HepG2 (cell line): ENCODE measurements around the gene DNAH9. TPM values are rescaled to one million over a fixed set of nuclear protein-coding genes. Genes with fewer than 3 reads are reported as not detected.

Source experiments
- ATAC-seq: fragments of 200-7000 bp; cut with Tn5 transposase; 3 replicates; pipeline ENCODE4 v1.9.1; 2020; ENCODE audit warnings: mild to moderate bottlenecking, moderate library complexity
- BruUV-seq: library from RNA; stranded (reverse); fragments of 400-500 nt; replicated peaks from 2 replicates; lab custom pipeline; 2021; lab: Mats Ljungman, UMichigan
- CTCF ChIA-PET: fragments of 300-600 bp; formaldehyde crosslinking; extraction: SDS; loops from one replicate; lab custom pipeline; 2021; ENCODE audit warnings: low total read pairs, inconsistent platforms, low intra/inter-chr PET ratio; lab: Yijun Ruan, JAX
- POLR2A ChIA-PET: fragments of 350-600 bp; sonication (Branson Sonifier 250); formaldehyde crosslinking; loops from one replicate; lab custom pipeline; 2020; ENCODE audit warnings: antibody characterized with exemption, inconsistent platforms; lab: Yijun Ruan, JAX
- DNase-seq: peaks from one replicate; pipeline ENCODE4 v3.0.0-alpha.2; 2015; ENCODE audit warnings: low spot score
- FAIRE-seq: peaks from 3 replicates; lab custom pipeline; 2011; peaks lifted over from hg19 to GRCh38; lab: Jason Lieb, UNC
- H2AFZ ChIP-seq: one replicate; pipeline ENCODE4 v1.6.1; 2011; ENCODE audit warnings: low read length, inconsistent platforms
- H3K27ac ChIP-seq: fragments of 300-600 bp; 3 replicates; pipeline ENCODE4 v1.8.0; 2011; ENCODE audit warnings: mixed run types, mild to moderate bottlenecking, mixed read lengths, low read length, inconsistent platforms; ENCODE audit not compliant: insufficient read depth; ENCODE audit errors: extremely low read length
- H3K27me3 ChIP-seq, 2 experiments: fragments of 200-600 bp in 1 of 2; 2 replicates in 1 of 2; 3 replicates in 1 of 2; pipeline versions ENCODE4 v1.6.0 to v1.8.0; 2011; ENCODE audit warnings: low read length in 2 of 2, mild to moderate bottlenecking in 2 of 2, moderate library complexity in 2 of 2, inconsistent platforms in 1 of 2; ENCODE audit not compliant: insufficient read depth in 2 of 2, control insufficient read depth in 1 of 2
- H3K36me3 ChIP-seq, 2 experiments: fragments of 200-600 bp in 1 of 2; replicated peaks in 1 of 2; 2 replicates in 1 of 2; 3 replicates in 1 of 2; pipeline versions ENCODE4 v1.5.1 to v1.8.0; 2011; ENCODE audit warnings: low read length in 2 of 2, inconsistent platforms in 1 of 2; ENCODE audit not compliant: insufficient read depth in 2 of 2, control insufficient read depth in 1 of 2
- H3K4me1 ChIP-seq: 2 replicates; pipeline ENCODE4 v1.5.1; 2012; ENCODE audit warnings: low read length, inconsistent platforms; ENCODE audit not compliant: insufficient read depth
- H3K4me2 ChIP-seq: 2 replicates; pipeline ENCODE4 v1.6.0; 2011; ENCODE audit warnings: low read depth, low read length, inconsistent platforms
- H3K4me3 ChIP-seq, 3 experiments: fragments of 200-600 bp in 1 of 3; sonication (generic), shearing (Covaris generic) in 1 of 3; replicated peaks in 1 of 3; 2 replicates each; pipeline ENCODE4 v1.5.1; 2011 to 2016; ENCODE audit warnings: low read length in 3 of 3, inconsistent platforms in 2 of 3, low read depth in 2 of 3, mild to moderate bottlenecking in 2 of 3, control low read depth in 1 of 3, mixed read lengths in 1 of 3; ENCODE audit not compliant: insufficient read depth in 1 of 3
- H3K79me2 ChIP-seq: one replicate; pipeline ENCODE4 v1.6.1; 2011; ENCODE audit warnings: low read length, inconsistent platforms; ENCODE audit not compliant: insufficient read depth
- H3K9ac ChIP-seq: 2 replicates; pipeline ENCODE4 v1.6.0; 2011; ENCODE audit warnings: mild to moderate bottlenecking, low read depth, low read length, inconsistent platforms; ENCODE audit not compliant: insufficient read depth
- H3K9me3 ChIP-seq: 2 replicates; pipeline ENCODE4 v1.5.1; 2012; ENCODE audit warnings: mild to moderate bottlenecking, low read length
- H4K20me1 ChIP-seq: 2 replicates; pipeline ENCODE4 v1.6.0; 2011; ENCODE audit warnings: inconsistent platforms, mild to moderate bottlenecking, low read length, moderate library complexity; ENCODE audit not compliant: insufficient read depth
- AHR ChIP-seq: IDR thresholded peaks from 2 replicates; pipeline ENCODE4 v1.6.1; 2018; ENCODE audit warnings: missing genetic modification reagents, missing compliant biosample characterization
- ARNTL ChIP-seq: sonication (generic); formaldehyde crosslinking; IDR thresholded peaks from 2 replicates; pipeline ENCODE4 v1.4.0; 2020; ENCODE audit warnings: mild to moderate bottlenecking, missing genetic modification reagents
- BCLAF1 ChIP-seq: fragments of 450-650 bp; IDR thresholded peaks from 2 replicates; pipeline ENCODE4 v1.6.1; 2017; ENCODE audit warnings: mild to moderate bottlenecking
- ETV5 ChIP-seq: IDR thresholded peaks from 2 replicates; pipeline ENCODE4 v1.6.1; 2018; ENCODE audit warnings: missing biosample characterization, missing genetic modification reagents, inconsistent platforms, borderline replicate concordance
- HMG20A ChIP-seq: IDR thresholded peaks from 2 replicates; pipeline ENCODE4 v1.6.1; 2016; ENCODE audit warnings: borderline replicate concordance
- MAFF ChIP-seq: IDR thresholded peaks from 2 replicates; pipeline ENCODE4 v1.6.1; 2011; ENCODE audit warnings: low read depth, low read length, improper control_type of control experiment
- PBX2 ChIP-seq: IDR thresholded peaks from 2 replicates; pipeline ENCODE4 v1.6.1; 2016; ENCODE audit warnings: control low read depth
- PITX1 ChIP-seq: sonication (generic); formaldehyde crosslinking; IDR thresholded peaks from 2 replicates; pipeline ENCODE4 v1.5.1; 2020; ENCODE audit warnings: mild to moderate bottlenecking, missing genetic modification reagents
- TCF12 ChIP-seq, 2 experiments: fragments of 450-650 bp in 1 of 2; sonication (generic) in 1 of 2; formaldehyde crosslinking in 1 of 2; IDR thresholded peaks; 2 replicates each; pipeline versions ENCODE4 v1.6.1 to v1.8.0; 2017 to 2022; ENCODE audit warnings: antibody characterized with exemption in 1 of 2, mild to moderate bottlenecking in 1 of 2, missing genetic modification reagents in 1 of 2, moderate library complexity in 1 of 2
- TOPORS ChIP-seq: sonication (generic); formaldehyde crosslinking; IDR thresholded peaks from 2 replicates; pipeline ENCODE4 v1.8.0; 2023; ENCODE audit warnings: mild to moderate bottlenecking, missing genetic modification reagents
- ZBTB34 ChIP-seq: sonication (generic); formaldehyde crosslinking; IDR thresholded peaks from 2 replicates; pipeline ENCODE4 v1.8.0; 2022; ENCODE audit warnings: mild to moderate bottlenecking, missing genetic modification reagents
- ZNF558 ChIP-seq: sonication (generic); formaldehyde crosslinking; IDR thresholded peaks from 2 replicates; pipeline ENCODE4 v1.9.0; 2022; ENCODE audit warnings: mild to moderate bottlenecking, missing genetic modification reagents, borderline replicate concordance
- ZNF776 ChIP-seq: sonication (generic); formaldehyde crosslinking; IDR thresholded peaks from 2 replicates; pipeline ENCODE4 v1.4.0; 2020; ENCODE audit warnings: mild to moderate bottlenecking, missing genetic modification reagents
- WGBS: methylation state at CpG from one replicate; pipeline ENCODE4 v1.1.6; 2017; ENCODE audit warnings: low lambda C conversion rate; 5-methylcytosine and 5-hydroxymethylcytosine counted together
- in situ Hi-C: cut with HindIII; loops from 2 replicates; pipeline ENCODE4 v1.10.0; 2017; ENCODE audit warnings: low pct_unique_long_range_greater_than_20kb; ENCODE audit not compliant: extremely low pct_ligation_motif_present
- intact Hi-C: fragments of 100-400 bp; cut with micrococcal nuclease; formaldehyde crosslinking; loops from one replicate; pipeline ENCODE4 v1.10.0; 2022; ENCODE audit not compliant: unreplicated experiment
- polyA plus RNA-seq, 8 experiments: library from polyadenylated mRNA; depleted of rRNA in 3 of 8; stranded (reverse) in 7 of 8; unstranded in 1 of 8; fragments of >200 nt; fragmentation: Illumina TruSeq in 4 of 8; extraction: Trizol in 4 of 8; gene quantifications; 2 replicates each; pipeline versions ENCODE4 v1.2.1 to v1.2.3, GENCODE V29; 2011 to 2016; ENCODE audit warnings: low read depth in 4 of 8, missing spikeins in 1 of 8, mixed read lengths in 1 of 8; ENCODE audit not compliant: insufficient read depth in 1 of 8
- total RNA-seq, 5 experiments: library from RNA; depleted of rRNA; stranded (reverse); fragments of >200 nt; fragmentation: Illumina TruSeq; extraction: Trizol; gene quantifications; 2 replicates each; pipeline ENCODE4 v1.2.3, GENCODE V29; 2016; ENCODE audit warnings: low read depth in 1 of 5

DNAH9 gene
- total and polyA plus RNA-seq, 2 of the 13 experiments (the other 11 are each of a cell fraction or from before 2014, with no cell fraction given), result not detected

GRCh38 chr17:11990363-11990983 is 392.2 kb downstream of the DNAH9 start:
- POLR2A ChIA-PET, result no interaction called here

GRCh38 chr17:11991461-11991860 is 393.2 kb downstream of the DNAH9 start:
- no peak for FAIRE-seq
- H3K4me3 ChIP-seq, result no peak overlapping the region
- H3K36me3 ChIP-seq, result peaks cover 0 to 2% of the 10 kb centered on the region in 2 experiments; a peak in 1 of 5 replicates
- ChIA-PET POLR2A (no interaction called here), CTCF (no interaction called here)
- H3K4me2 ChIP-seq, result no peak overlapping the region
- peaks cover 33% of the 10 kb centered on the region for H3K4me1 ChIP-seq
- no peaks in the 10 kb centered on the region for H3K9me3 ChIP-seq
- no peaks in the 10 kb centered on the region for H4K20me1 ChIP-seq
- BruUV-seq, result no TSS peak
- intact Hi-C loops (no loop called here), in situ Hi-C loops (no loop called here)
- 75% methylated on average over 4 of the region's 4 CpGs for WGBS
- DNase-seq, result no peak
- H3K9ac ChIP-seq, result no peak overlapping the region
- H3K27me3 ChIP-seq, result no peaks in the 10 kb centered on the region
- no peaks in the 10 kb centered on the region for H3K79me2 ChIP-seq
- ATAC-seq, result no peak
- no peak overlapping the region for H2AFZ ChIP-seq
- no peak overlapping the region for H3K27ac ChIP-seq
- TF ChIP-seq TCF12 (IDR thresholded peaks at IDR 0.05) (no peak), TCF12 (CRISPR knock-in tag; IDR thresholded peaks at IDR 0.05) (no peak), AHR (CRISPR knock-in tag) (no peak), HMG20A (CRISPR knock-in tag) (no peak), TOPORS (CRISPR knock-in tag) (no peak), PBX2 (no peak), BCLAF1 (no peak), ZNF776 (CRISPR knock-in tag) (no peak), MAFF (no peak), ZNF558 (CRISPR knock-in tag) (no peak)

More at GRCh38 chr17:11990363-11990983, 392.2 kb downstream of the DNAH9 start:
- BruUV-seq, result no TSS peak
- Histone ChIP-seq H3K79me2 (no peaks in the 10 kb centered on the region), H3K4me2 (no peak overlapping the region), H2AFZ (no peak overlapping the region), H3K4me1 (peaks cover 36% of the 10 kb centered on the region), H3K4me3 (no peak overlapping the region), H3K27ac (no peak overlapping the region), H3K36me3 (peaks cover 0 to 2% of the 10 kb centered on the region in 2 experiments; a peak in 1 of 5 replicates), H3K9me3 (no peaks in the 10 kb centered on the region), H3K9ac (no peak overlapping the region)
- WGBS, result 87% methylated on average over 7 of the region's 7 CpGs
- intact Hi-C loops, result no loop called here
- ATAC-seq (no peak), FAIRE-seq (no peak)
- CTCF ChIA-PET, result no interaction called here
- TF ChIP-seq ETV5 (CRISPR knock-in tag), result no peak
- TF ChIP-seq ZBTB34 (CRISPR knock-in tag), result no peak
- no peak for TF ChIP-seq PITX1 (CRISPR knock-in tag)
- no peak for TF ChIP-seq ARNTL (CRISPR knock-in tag)
- TF ChIP-seq, all 625 proteins: peak for 0
- H4K20me1 ChIP-seq, result no peaks in the 10 kb centered on the region
- in situ Hi-C loops, result no loop called here
- no peak for DNase-seq
- H3K27me3 ChIP-seq, result no peaks in the 10 kb centered on the region
